ENCODE data around the gene ERVV-1.
A peak's percentile ranks its signal among the peaks of the same experiment; 100 is the strongest.

The ERVV-1 gene

GRCh38 chr19:52991484-52991883, 22.2 kb upstream of the ERVV-1 start:
- DNase-seq (ENCODE audit: low read depth, low spot score): peak; percentile 17
- in situ Hi-C loops (cut with HindIII; ENCODE audit: low sequenced_read_pairs): no loop called here
- no peak for TF ChIP-seq CTCF (IDR thresholded peaks at IDR 0.05; ENCODE audit: low read depth, low read length)
- H3K4me3 ChIP-seq (ENCODE audit: low read depth, low read length): no peak overlapping the region

GRCh38 chr19:52992109-52993004, 21.4 kb upstream of the ERVV-1 start:
- TF ChIP-seq CTCF (IDR thresholded peaks at IDR 0.05; ENCODE audit: low read depth, low read length): no peak
- H3K4me3 ChIP-seq (ENCODE audit: low read depth, low read length): peak overlapping the region; percentile 48
- in situ Hi-C loops (cut with HindIII; ENCODE audit: low sequenced_read_pairs): no loop called here
- DNase-seq (ENCODE audit: low read depth, low spot score): peak; percentile 9

DNA sequence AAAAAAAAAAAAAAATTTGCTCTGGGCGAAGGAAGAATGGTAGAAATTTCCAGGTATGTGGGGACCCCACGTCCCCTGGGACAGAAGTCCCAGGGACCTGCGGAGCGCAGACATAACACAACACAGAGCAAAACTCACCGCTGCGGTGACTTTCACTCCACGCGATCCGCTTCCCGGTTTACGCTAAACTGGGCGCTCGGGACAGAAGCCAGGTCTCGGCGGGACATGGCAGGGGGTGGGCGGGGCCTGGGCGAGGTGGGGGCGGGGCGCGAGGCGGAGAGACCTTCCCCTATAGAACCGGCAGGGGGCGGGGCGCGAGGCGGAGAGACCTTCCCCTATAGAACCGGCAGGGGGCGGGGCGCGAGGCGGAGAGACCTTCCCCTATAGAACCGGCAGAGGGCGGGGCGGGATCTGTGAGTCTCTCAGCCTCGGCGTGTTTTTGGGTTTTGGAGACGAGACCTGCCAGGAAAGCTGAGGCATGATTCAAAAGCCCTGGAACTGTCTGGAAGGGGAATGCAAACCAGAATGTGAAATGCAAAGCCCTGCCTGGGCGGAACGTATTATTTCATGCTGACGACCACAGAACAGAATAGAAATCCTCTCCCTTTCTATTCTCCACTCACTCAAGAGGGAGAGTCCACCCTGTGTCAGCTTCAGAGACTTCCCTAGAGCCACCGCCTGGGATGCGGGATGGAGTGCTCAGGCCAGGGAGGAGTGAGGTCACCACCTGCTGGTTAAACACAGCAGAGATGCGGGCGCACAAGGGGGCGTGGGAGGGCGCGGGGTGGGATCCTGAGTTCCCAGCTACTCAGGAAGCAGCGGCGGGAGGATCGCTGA, 20.2 kb upstream of the ERVV-1 start:
- peak; percentile 45 for TF ChIP-seq CTCF (IDR thresholded peaks at IDR 0.05; ENCODE audit: low read depth, low read length)
- peak; percentile 79 for DNase-seq (ENCODE audit: low read depth, low spot score)
- peak overlapping the region; percentile 48 for H3K4me3 ChIP-seq (ENCODE audit: low read depth, low read length)
- in situ Hi-C loops (cut with HindIII; ENCODE audit: low sequenced_read_pairs): no loop called here

- in situ Hi-C loops (cut with HindIII; ENCODE audit: low sequenced_read_pairs): no loop called here
- no peak for TF ChIP-seq CTCF (IDR thresholded peaks at IDR 0.05; ENCODE audit: low read depth, low read length)
- H3K4me3 ChIP-seq (ENCODE audit: low read depth, low read length): no peak overlapping the region
- DNase-seq (ENCODE audit: low read depth, low spot score): no peak
Observed at GRCh38 chr19:52995711-52996110, 18.0 kb upstream of the ERVV-1 start.

DNA sequence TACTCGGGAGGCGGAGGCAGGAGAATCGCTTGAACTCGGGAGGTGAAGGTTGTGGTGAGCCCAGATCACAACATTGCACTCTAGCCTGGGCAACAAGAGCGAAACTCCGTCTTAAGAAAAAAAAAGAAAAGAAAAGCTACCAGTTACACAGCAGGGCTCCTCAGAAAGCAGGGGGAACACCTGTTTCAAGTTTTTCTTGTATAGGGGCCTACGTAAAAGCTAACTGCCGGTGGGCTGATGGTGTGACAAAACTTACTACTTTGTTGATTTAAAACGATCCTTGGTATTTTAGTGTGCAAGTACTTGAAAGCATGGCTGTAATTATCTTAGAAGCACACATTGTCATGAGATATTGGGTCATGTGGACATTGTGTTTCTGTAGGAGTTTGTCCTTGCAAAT, 15.7 kb upstream of the ERVV-1 start:
- in situ Hi-C loops (cut with HindIII; ENCODE audit: low sequenced_read_pairs): no loop called here
- no peak overlapping the region for H3K4me3 ChIP-seq (ENCODE audit: low read depth, low read length)
- no peak for TF ChIP-seq CTCF (IDR thresholded peaks at IDR 0.05; ENCODE audit: low read depth, low read length)
- DNase-seq (ENCODE audit: low read depth, low spot score): no peak

- in situ Hi-C loops (cut with HindIII; ENCODE audit: low sequenced_read_pairs): no loop called here
- no peak overlapping the region for H3K4me3 ChIP-seq (ENCODE audit: low read depth, low read length)
- no peak for TF ChIP-seq CTCF (IDR thresholded peaks at IDR 0.05; ENCODE audit: low read depth, low read length)
- no peak for DNase-seq (ENCODE audit: low read depth, low spot score)
Observed at GRCh38 chr19:53002479-53002878, 11.2 kb upstream of the ERVV-1 start.

Data from astrocyte of the spinal cord (primary cell).